OCI-LY1 (cell line): Measurements from ENCODE around the gene DPF3.

Source experiments
- H2AFZ ChIP-seq: fragments of 200-600 bp; sonication (generic), shearing (Covaris generic); 2 replicates; pipeline ENCODE4 v1.6.0; 2014; ENCODE audit warnings: antibody characterized with exemption, mild to moderate bottlenecking, low read length
- H3F3A ChIP-seq: fragments of 200-600 bp; sonication (generic), shearing (Covaris generic); 2 replicates; pipeline ENCODE4 v1.6.0; 2014; ENCODE audit warnings: mild to moderate bottlenecking, antibody characterized with exemption, low read length, moderate library complexity; ENCODE audit not compliant: insufficient read depth
- H3K27ac ChIP-seq: fragments of 200-600 bp; sonication (generic); 2 replicates; pipeline ENCODE4 v1.5.1; 2014; ENCODE audit warnings: low read length, mixed run types, mild to moderate bottlenecking, low read depth; ENCODE audit not compliant: poor library complexity, severe bottlenecking
- H3K27me3 ChIP-seq: fragments of 200-600 bp; sonication (generic); 2 replicates; pipeline ENCODE4 v1.6.0; 2014; ENCODE audit warnings: antibody characterized with exemption, mild to moderate bottlenecking, low read length, moderate library complexity; ENCODE audit not compliant: insufficient read depth
- H3K36me3 ChIP-seq: fragments of 200-600 bp; sonication (generic); 2 replicates; pipeline ENCODE4 v1.6.1; 2014; ENCODE audit warnings: mild to moderate bottlenecking, antibody characterized with exemption, low read length, moderate library complexity, mixed read lengths; ENCODE audit not compliant: insufficient read depth
- H3K4me1 ChIP-seq: fragments of 200-600 bp; sonication (generic); 2 replicates; pipeline ENCODE4 v1.5.1; 2014; ENCODE audit warnings: mild to moderate bottlenecking, low read length, moderate library complexity; ENCODE audit not compliant: insufficient read depth, severe bottlenecking
- H3K4me2 ChIP-seq: fragments of 200-600 bp; sonication (generic), shearing (Covaris generic); 2 replicates; pipeline ENCODE4 v1.6.1; 2014; ENCODE audit warnings: low read length
- H3K4me3 ChIP-seq: fragments of 200-600 bp; sonication (generic); 2 replicates; pipeline ENCODE4 v1.5.1; 2014; ENCODE audit warnings: low read length, low read depth, mild to moderate bottlenecking, mixed read lengths; ENCODE audit not compliant: poor library complexity, severe bottlenecking
- H3K79me2 ChIP-seq: fragments of 200-600 bp; shearing (Covaris generic); 2 replicates; pipeline ENCODE4 v1.6.1; 2016; ENCODE audit warnings: mixed run types, low read length, mixed read lengths; ENCODE audit not compliant: insufficient read depth
- H3K9ac ChIP-seq: fragments of 200-600 bp; sonication (generic), shearing (Covaris generic); 2 replicates; pipeline ENCODE4 v1.6.1; 2014; ENCODE audit warnings: mild to moderate bottlenecking, low read length, mixed read lengths
- H3K9me2 ChIP-seq: fragments of 200-600 bp; sonication (generic), shearing (Covaris generic); 2 replicates; pipeline ENCODE4 v1.6.1; 2014; ENCODE audit warnings: low read depth, mild to moderate bottlenecking, low read length, mixed read lengths
- H3K9me3 ChIP-seq: fragments of 200-600 bp; shearing (Covaris generic); 2 replicates; pipeline ENCODE4 v1.6.1; 2014; ENCODE audit warnings: low read length, mixed read lengths
- H4K20me1 ChIP-seq: fragments of 200-600 bp; sonication (generic), shearing (Covaris generic); 2 replicates; pipeline ENCODE4 v1.6.0; 2016; ENCODE audit warnings: mild to moderate bottlenecking, low read length; ENCODE audit not compliant: insufficient read depth
- EZH2 ChIP-seq: fragments of 200-600 bp; sonication (generic), shearing (Covaris generic); IDR thresholded peaks from 2 replicates; pipeline ENCODE4 v1.8.0; 2017; ENCODE audit warnings: borderline replicate concordance, mixed run types, mild to moderate bottlenecking, antibody characterized with exemption, low read length, moderate library complexity, mixed read lengths
- TF ChIP-seq, protein P1 (sequence below): fragments of 200-600 bp; sonication (generic), shearing (Covaris generic); IDR thresholded peaks from 2 replicates; pipeline ENCODE4 v1.5.1; 2017; ENCODE audit warnings: mild to moderate bottlenecking, antibody characterized with exemption, low read length, moderate library complexity, mixed read lengths

The DPF3 gene

DNA sequence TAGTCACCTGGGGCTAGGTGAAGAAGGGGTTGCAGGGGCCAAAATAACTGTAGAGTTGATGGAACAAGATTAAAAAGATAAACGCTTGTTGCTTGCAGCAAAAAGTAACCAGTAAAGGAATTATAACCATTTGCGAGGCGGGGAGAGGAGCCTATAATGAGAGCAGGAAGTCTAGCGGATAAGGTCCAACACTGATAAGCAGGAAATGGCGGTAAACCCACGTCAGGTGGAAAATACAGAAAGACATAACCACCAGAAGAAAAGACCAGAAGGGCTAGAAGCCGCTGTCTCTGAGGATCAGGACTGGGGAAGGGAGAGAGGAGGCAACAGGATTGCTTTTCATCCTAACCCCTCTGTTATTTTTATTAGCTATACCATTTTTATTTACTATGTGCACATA, 303.3 kb downstream of the DPF3 start:
- no peak overlapping the region for H3K4me3 ChIP-seq
- no peak overlapping the region for H3K9ac ChIP-seq
- H3K36me3 ChIP-seq, result no peaks in the 10 kb centered on the region
- H2AFZ ChIP-seq, result no peak overlapping the region
- no peak overlapping the region for H3K27ac ChIP-seq
- H3K9me2 ChIP-seq, result no peaks in the 10 kb centered on the region
- H3F3A ChIP-seq, result no peaks in the 10 kb centered on the region
- no peaks in the 10 kb centered on the region for H3K4me1 ChIP-seq
- no peaks in the 10 kb centered on the region for H4K20me1 ChIP-seq
- TF ChIP-seq, protein P1, sequence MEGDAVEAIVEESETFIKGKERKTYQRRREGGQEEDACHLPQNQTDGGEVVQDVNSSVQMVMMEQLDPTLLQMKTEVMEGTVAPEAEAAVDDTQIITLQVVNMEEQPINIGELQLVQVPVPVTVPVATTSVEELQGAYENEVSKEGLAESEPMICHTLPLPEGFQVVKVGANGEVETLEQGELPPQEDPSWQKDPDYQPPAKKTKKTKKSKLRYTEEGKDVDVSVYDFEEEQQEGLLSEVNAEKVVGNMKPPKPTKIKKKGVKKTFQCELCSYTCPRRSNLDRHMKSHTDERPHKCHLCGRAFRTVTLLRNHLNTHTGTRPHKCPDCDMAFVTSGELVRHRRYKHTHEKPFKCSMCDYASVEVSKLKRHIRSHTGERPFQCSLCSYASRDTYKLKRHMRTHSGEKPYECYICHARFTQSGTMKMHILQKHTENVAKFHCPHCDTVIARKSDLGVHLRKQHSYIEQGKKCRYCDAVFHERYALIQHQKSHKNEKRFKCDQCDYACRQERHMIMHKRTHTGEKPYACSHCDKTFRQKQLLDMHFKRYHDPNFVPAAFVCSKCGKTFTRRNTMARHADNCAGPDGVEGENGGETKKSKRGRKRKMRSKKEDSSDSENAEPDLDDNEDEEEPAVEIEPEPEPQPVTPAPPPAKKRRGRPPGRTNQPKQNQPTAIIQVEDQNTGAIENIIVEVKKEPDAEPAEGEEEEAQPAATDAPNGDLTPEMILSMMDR, result no peak
- no peak for TF ChIP-seq EZH2
- no peak overlapping the region for H3K4me2 ChIP-seq
- H3K9me3 ChIP-seq, result no peaks in the 10 kb centered on the region
- no peaks in the 10 kb centered on the region for H3K79me2 ChIP-seq
- peaks cover 8% of the 10 kb centered on the region; the same call in 1 of the 2 replicates for H3K27me3 ChIP-seq

DNA sequence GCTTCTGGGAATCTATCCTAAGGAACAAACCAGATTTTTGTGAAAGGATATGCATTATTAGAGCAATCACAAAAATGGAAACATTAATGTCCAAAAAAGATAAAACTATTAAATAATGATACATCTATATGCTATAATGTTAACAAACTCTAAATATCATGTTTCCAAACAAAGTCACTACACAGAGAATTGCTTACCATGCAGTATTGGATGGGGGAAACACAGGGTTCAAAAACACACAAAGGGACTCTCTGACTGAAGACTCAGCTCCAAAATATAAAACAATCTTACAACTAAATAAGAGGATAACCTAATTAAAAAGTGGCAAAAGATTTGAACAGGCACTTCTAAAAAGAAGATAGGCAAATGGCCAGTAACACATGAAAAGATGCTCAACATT, 304.2 kb downstream of the DPF3 start:
- no peaks in the 10 kb centered on the region for H3K79me2 ChIP-seq
- no peaks in the 10 kb centered on the region for H3K36me3 ChIP-seq
- no peak overlapping the region for H3K9ac ChIP-seq
- TF ChIP-seq, protein P1, result no peak
- no peak for TF ChIP-seq EZH2
- H3K9me2 ChIP-seq, result no peaks in the 10 kb centered on the region
- H4K20me1 ChIP-seq, result no peaks in the 10 kb centered on the region
- no peaks in the 10 kb centered on the region for H3F3A ChIP-seq
- H3K27me3 ChIP-seq, result peaks cover 6% of the 10 kb centered on the region; the same call in 1 of the 2 replicates
- no peaks in the 10 kb centered on the region for H3K9me3 ChIP-seq
- no peak overlapping the region for H3K27ac ChIP-seq
- no peak overlapping the region for H2AFZ ChIP-seq
- H3K4me2 ChIP-seq, result no peak overlapping the region
- no peak overlapping the region for H3K4me3 ChIP-seq
- no peaks in the 10 kb centered on the region for H3K4me1 ChIP-seq

DNA sequence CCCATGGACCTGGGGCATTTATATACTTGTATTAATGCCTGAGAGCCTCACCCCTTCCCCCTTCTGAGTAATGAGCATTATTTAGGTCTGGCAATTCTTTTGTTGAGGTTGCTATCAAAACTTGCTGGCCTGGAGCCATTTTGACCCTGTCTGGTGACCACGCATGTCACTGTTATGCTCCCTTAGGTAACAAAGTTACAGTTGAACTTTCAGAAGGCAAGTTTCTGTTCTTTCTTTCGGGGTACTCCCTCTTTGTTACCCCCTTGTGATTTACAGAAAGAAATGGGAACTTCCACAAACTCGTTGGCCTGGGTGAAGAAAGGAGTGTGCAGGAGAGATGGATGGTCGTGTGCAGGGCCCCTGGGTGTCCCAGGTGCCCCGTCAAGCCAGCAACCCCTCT, 305.4 kb downstream of the DPF3 start:
- no peak overlapping the region for H2AFZ ChIP-seq
- no peak overlapping the region for H3K27ac ChIP-seq
- no peaks in the 10 kb centered on the region for H3F3A ChIP-seq
- H3K9ac ChIP-seq, result no peak overlapping the region
- H3K4me1 ChIP-seq, result no peaks in the 10 kb centered on the region
- no peaks in the 10 kb centered on the region for H3K9me3 ChIP-seq
- H3K4me2 ChIP-seq, result no peak overlapping the region
- H3K36me3 ChIP-seq, result no peaks in the 10 kb centered on the region
- TF ChIP-seq EZH2, result no peak
- TF ChIP-seq, protein P1, result no peak
- no peaks in the 10 kb centered on the region for H3K9me2 ChIP-seq
- peaks cover 4% of the 10 kb centered on the region; the same call in 1 of the 2 replicates for H3K27me3 ChIP-seq
- H3K79me2 ChIP-seq, result no peaks in the 10 kb centered on the region
- no peaks in the 10 kb centered on the region for H4K20me1 ChIP-seq
- no peak overlapping the region for H3K4me3 ChIP-seq
